BJ (cell line): ENCODE data around the gene GOLPH3. TPM values are rescaled to one million over a fixed set of nuclear protein-coding genes. Genes with fewer than 3 reads are reported as not detected.

Source experiments
- CTCF ChIA-PET: fragments of 350-600 bp; formaldehyde crosslinking; extraction: SDS; loops from one replicate; lab custom pipeline; 2021; ENCODE audit warnings: antibody characterized with exemption, inconsistent platforms; lab: Yijun Ruan, JAX
- POLR2A ChIA-PET: fragments of 300-600 bp; sonication (Branson Sonifier 250); formaldehyde crosslinking; extraction: SDS; loops from one replicate; lab custom pipeline; 2021; ENCODE audit warnings: antibody characterized with exemption; lab: Charles Lee
- DNase-seq: peaks from one replicate; pipeline ENCODE4 v3.0.0-alpha.2; 2011; ENCODE audit warnings: low read depth
- H3K27me3 ChIP-seq: 2 replicates; pipeline ENCODE4 v1.6.0; 2011; ENCODE audit warnings: low read length; ENCODE audit not compliant: control insufficient read depth, insufficient read depth
- H3K36me3 ChIP-seq: 2 replicates; pipeline ENCODE4 v1.5.1; 2011; ENCODE audit warnings: low read length; ENCODE audit not compliant: control insufficient read depth, insufficient read depth
- H3K4me3 ChIP-seq: 2 replicates; pipeline ENCODE4 v1.5.1; 2011; ENCODE audit warnings: low read depth, mild to moderate bottlenecking, control low read depth, low read length
- CTCF ChIP-seq: IDR thresholded peaks from 2 replicates; pipeline ENCODE4 v1.5.1; 2011; ENCODE audit warnings: low read depth, mild to moderate bottlenecking, control low read depth, inconsistent platforms, low read length, moderate library complexity; ENCODE audit not compliant: insufficient read depth
- polyA plus RNA-seq: library from polyadenylated mRNA; depleted of rRNA; stranded (reverse); fragments of >200 nt; gene quantifications from 2 replicates; pipeline ENCODE4 v1.2.3, GENCODE V29; 2011

The GOLPH3 gene
- polyA plus RNA-seq, 1 experiment, result 53.9 TPM

- Histone ChIP-seq H3K4me3 (no peak overlapping the region), H3K27me3 (no peaks in the 10 kb centered on the region; the same call in 1 of the 2 replicates), H3K36me3 (no peaks in the 10 kb centered on the region)
- no peak for DNase-seq
- CTCF ChIA-PET, result no interaction called here
- no peak for TF ChIP-seq CTCF
- POLR2A ChIA-PET, result no interaction called here
Measured at GRCh38 chr5:32207355-32207634, 33.2 kb upstream of the GOLPH3 start.

- POLR2A ChIA-PET, result no interaction called here
- CTCF ChIA-PET, result interaction anchor here (0.6 to 1.9 kb wide), 3 partner anchors 17 to 41 kb away, joined by 3 to 5 read pairs (median 3); no protein-coding TSS in a partner anchor
- Histone ChIP-seq H3K36me3 (no peaks in the 10 kb centered on the region), H3K4me3 (no peak overlapping the region), H3K27me3 (no peaks in the 10 kb centered on the region; the same call in 1 of the 2 replicates)
- no peak for DNase-seq
- TF ChIP-seq CTCF, result no peak
Measured at GRCh38 chr5:32206509-32207354, 32.6 kb upstream of the GOLPH3 start.

GRCh38 chr5:32206053-32206452, 31.9 kb upstream of the GOLPH3 start:
- CTCF ChIA-PET, result interaction anchor here (0.6 to 1.9 kb wide), 3 partner anchors 16 to 42 kb away, joined by 3 to 5 read pairs (median 3); no protein-coding TSS in a partner anchor
- H3K4me3 ChIP-seq, result no peak overlapping the region
- no peaks in the 10 kb centered on the region for H3K36me3 ChIP-seq
- DNase-seq, result no peak
- POLR2A ChIA-PET, result no interaction called here
- TF ChIP-seq CTCF, result no peak
- no peaks in the 10 kb centered on the region; the same call in 1 of the 2 replicates for H3K27me3 ChIP-seq

GRCh38 chr5:32202394-32202793, 28.3 kb upstream of the GOLPH3 start:
- POLR2A ChIA-PET, result interaction anchor here (0.7 to 1.1 kb wide), 2 partner anchors 28 to 1041 kb away, joined by 3 to 5 read pairs; partner anchors contain the start of gene GOLPH3

More at GRCh38 chr5:32202394-32202793, 28.3 kb upstream of the GOLPH3 start:
- CTCF ChIA-PET, result interaction anchor here (1.1 kb wide), 2 partner anchors 12 to 128 kb away, joined by 3 to 4 read pairs; no protein-coding TSS in a partner anchor
- no peak for TF ChIP-seq CTCF
- DNase-seq, result peak; percentile 29
- Histone ChIP-seq H3K27me3 (peaks cover 1% of the 10 kb centered on the region; the same call in 1 of the 2 replicates), H3K36me3 (no peaks in the 10 kb centered on the region), H3K4me3 (no peak overlapping the region)
